NCI-H510A (cell line): ENCODE results near the gene TUBB2A.
"Not testable (repeated sequence)": the region's sequence is repeated elsewhere in the genome, so short reads cannot be mapped to it uniquely, and the experiment has no call there.

Experiments used
- DNase-seq: peaks from one replicate; lab custom pipeline; 2025; lab: John Stamatoyannopoulos, UW

The TUBB2A gene

DNA sequence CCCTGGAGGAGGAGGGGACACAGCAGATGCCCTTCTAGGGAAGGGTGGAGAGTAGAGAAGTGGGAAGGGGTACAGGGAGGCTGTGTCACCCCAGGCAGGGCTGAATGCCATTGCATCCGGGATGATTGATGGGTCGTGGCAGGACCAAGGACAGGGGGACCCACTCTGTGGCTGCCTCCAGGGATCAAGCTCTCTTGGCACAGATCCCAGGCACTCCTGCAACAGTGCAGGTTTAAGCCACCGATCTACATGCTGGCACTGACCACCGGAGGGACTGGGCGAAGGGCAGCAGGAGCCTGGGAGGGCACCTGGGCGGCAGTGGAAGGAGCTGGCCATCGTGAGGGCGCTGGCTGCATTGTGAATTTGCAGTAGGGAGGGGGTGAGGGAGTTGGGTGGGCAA lies 22.6 kb upstream of the TUBB2A start:
- not testable (repeated sequence) for DNase-seq

DNA sequence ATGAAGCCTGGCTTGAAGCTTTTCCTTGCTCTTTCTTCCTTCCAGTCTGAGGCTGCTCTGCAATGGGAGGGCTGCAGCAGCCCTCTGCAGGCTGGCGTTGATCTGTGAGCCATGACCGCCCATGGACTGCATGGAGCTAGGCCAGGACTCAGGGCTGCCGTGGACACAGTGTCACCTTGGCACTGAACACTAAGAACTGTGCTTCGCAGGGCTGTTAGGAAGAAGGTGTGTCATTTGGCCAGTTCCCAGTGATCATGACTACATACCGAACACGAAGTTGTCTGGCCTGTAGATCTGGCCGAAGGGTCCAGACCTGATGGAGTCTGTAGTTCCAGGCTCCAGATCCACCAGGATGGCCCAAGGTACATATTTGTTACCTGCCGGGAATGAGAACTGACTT lies 21.3 kb upstream of the TUBB2A start:
- DNase-seq, result not testable (repeated sequence)

DNA sequence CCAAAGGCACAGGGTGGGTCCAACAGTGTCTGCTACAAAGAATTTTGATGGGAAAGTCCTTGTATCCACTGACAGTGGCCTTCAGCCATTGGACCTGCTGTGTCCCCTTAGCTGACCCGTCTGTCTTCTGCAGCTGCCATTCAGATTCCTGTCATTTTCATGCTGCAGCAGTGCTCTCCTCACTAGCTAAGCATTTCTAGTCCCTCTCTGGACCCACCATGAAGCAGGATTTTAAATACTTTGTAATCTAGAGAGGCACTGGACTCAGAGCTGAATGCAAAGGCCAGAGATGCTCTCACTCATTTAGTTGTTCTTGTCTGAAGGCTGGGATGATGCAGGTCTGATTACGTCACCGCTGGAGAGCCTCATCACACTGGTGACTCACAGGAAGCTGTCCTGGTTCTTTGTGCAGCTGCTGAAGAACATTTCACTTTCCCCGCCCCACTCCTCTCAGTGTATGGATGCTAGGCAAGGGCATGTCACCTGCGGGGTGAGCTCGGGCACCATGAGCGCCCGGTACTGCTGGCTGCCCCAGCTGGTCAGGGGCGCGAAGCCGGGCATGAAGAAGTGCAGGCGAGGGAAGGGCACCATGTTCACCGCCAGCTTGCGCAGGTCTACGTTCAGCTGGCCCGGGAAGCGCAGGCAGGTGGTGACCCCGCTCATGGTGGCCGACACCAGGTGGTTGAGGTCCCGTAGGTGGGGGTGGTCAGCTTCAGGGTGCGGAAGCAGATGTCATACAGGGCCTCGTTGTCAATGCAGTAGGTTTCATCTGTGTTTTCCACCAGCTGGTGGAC lies 19.4 kb upstream of the TUBB2A start:
- peak; percentile 72 for DNase-seq

- no peak for DNase-seq
These were observed 18.5 kb upstream of the TUBB2A start for GRCh38 chr6:3175715-3176402.

DNA sequence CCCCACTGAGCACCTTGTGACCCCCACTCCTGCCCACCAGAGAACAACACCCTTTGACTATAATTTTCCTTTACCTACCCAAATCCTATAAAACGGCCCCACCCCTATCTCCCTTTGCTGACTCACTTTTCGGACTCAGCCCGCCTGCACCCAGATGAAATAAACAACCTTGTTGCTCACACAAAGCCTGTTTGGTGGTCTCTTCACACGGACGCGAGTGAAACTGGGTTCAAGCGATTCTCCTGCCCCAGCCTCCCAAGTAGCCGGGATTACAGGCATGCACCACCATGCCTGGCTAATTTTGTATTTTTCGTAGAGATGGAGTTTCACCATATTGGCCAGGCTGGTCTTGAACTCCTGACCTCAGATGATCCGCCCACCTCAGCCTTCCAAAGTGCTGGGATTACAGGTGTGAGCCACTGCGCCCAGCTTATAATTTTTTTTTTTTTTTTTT lies 16.3 kb upstream of the TUBB2A start:
- DNase-seq, result not testable (repeated sequence)

- not testable (repeated sequence) for DNase-seq
These were observed 15.4 kb upstream of the TUBB2A start for GRCh38 chr6:3172789-3173188.

- DNase-seq, result not testable (repeated sequence)
These were observed 14.2 kb upstream of the TUBB2A start for GRCh38 chr6:3171313-3172175.

- DNase-seq, result not testable (repeated sequence)
These were observed 13.3 kb upstream of the TUBB2A start for GRCh38 chr6:3170676-3171075.

- not testable (repeated sequence) for DNase-seq
These were observed 10.7 kb upstream of the TUBB2A start for GRCh38 chr6:3168046-3168445.

GRCh38 chr6:3166535-3167225 lies 9.3 kb upstream of the TUBB2A start:
- DNase-seq, result not testable (repeated sequence)

DNA sequence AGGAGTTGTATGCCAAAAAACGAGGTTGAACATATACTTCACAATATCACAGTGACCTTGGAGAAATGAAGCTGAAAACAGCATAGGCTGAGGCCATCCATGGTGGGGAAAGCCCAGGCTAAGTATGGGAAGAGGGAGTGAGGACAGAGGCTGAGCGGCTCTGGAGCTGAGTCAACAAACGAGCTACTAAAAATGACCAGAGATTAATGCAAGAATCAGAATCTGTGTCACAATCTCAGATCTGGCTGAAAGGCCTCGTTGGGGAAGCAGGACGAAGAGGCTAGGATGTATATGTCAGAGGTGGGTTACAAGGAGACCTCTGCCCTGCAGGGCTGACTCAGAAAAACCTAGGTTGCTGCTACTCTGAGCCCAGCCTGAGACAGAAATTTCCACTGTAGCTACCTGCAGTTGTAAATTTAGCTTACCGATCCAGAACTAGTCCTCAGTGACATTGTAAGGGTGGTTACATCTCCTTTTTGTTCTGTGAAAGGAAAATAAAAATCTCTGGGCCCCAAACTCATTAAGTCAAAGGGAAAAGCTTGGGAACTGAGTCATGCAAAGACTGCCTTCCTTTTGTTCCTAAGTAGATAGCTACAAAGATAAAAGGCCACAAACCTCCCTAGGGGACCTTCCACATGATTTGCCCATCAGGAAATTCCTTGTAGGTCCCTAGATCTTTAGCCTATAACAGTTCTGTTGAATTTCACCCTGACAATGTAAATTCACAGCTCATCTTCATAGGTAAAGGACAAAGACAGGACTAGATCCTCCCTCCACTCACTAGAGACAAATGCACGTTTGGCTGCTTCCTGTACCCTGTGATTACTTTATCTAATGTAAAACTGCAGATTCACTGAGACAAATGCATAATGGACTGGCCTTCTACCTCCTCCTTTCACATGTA lies 8.5 kb upstream of the TUBB2A start:
- no peak for DNase-seq

GRCh38 chr6:3164388-3164787 lies 7.0 kb upstream of the TUBB2A start:
- DNase-seq, result no peak

GRCh38 chr6:3163248-3163594 lies 5.9 kb upstream of the TUBB2A start:
- no peak for DNase-seq

DNA sequence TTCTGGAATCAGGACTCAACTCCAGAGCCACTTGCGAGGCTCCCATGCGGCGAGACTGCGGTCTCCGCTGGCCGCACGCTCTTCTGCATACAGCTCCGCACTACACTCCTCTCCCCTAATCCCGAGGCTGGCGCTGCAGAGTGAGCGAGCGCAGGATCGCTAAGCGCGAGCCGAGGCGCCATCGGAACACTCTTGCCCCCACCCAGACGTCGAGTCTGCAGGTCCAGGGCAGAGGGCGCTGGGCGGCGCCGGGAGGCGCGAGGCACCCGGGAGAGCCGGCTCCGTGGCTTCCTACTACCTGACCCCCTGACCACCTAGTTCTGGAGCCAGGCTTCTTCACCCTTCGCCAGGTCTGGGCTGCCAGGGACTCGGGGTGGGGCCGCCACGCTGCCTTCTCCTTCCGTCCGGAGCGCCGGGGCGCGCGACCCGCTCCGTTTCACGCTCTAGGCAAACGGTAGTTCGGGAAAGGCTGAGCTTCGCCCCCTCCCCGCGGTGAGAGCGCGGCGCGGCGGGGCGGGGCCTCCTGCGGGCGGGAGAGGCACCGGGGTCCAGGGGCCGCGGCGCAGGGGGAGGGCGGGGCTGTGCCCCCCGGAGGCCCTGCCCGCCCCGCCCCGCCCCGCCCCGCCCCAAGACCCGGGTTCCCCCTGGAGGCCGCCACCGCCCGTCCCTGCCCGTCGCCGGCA lies 5.4 kb upstream of the TUBB2A start:
- DNase-seq, result peak; percentile 57

- DNase-seq, result no peak
These were observed 4.7 kb upstream of the TUBB2A start for GRCh38 chr6:3162067-3162497.

GRCh38 chr6:3159805-3160781 lies 2.7 kb upstream of the TUBB2A start:
- DNase-seq, result no peak

GRCh38 chr6:3156184-3157130 lies 887 bp downstream of the TUBB2A start:
- DNase-seq, result not testable (repeated sequence)

GRCh38 chr6:3155416-3155815 lies 1.9 kb downstream of the TUBB2A start:
- not testable (repeated sequence) for DNase-seq
